ENCODE results near the gene MFSD1.

The MFSD1 gene

DNA sequence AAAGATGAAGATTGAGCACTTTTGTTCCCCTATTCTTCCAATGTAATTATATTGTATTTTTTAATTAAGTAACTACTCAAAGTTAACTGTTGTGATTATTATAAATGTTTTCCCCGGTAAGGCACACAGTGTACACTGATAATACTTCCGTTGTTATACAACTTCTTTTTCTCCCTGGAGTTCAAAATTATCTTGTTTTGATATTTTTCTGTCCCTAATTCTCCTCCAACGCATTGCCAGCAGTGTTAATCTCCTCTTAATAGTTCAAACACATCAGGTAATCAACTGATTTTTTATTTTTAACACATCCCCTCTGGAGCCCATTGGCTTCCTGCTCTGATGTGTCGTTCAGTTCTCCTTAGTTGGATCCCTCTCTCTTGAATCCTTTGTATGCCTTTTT lies 32.3 kb upstream of the MFSD1 start:
- Histone ChIP-seq H3K27ac (peak overlapping the region; percentile 13 to 30), H3K27me3 (no peaks in the 10 kb centered on the region), H3K9me3 (no peaks in the 10 kb centered on the region), H3K4me3 (no peak overlapping the region), H3K36me3 (no peaks in the 10 kb centered on the region), H3K4me1 (peaks cover 0 to 41% (median 17%) of the 10 kb centered on the region in 4 donors)
- TF ChIP-seq, protein P1, sequence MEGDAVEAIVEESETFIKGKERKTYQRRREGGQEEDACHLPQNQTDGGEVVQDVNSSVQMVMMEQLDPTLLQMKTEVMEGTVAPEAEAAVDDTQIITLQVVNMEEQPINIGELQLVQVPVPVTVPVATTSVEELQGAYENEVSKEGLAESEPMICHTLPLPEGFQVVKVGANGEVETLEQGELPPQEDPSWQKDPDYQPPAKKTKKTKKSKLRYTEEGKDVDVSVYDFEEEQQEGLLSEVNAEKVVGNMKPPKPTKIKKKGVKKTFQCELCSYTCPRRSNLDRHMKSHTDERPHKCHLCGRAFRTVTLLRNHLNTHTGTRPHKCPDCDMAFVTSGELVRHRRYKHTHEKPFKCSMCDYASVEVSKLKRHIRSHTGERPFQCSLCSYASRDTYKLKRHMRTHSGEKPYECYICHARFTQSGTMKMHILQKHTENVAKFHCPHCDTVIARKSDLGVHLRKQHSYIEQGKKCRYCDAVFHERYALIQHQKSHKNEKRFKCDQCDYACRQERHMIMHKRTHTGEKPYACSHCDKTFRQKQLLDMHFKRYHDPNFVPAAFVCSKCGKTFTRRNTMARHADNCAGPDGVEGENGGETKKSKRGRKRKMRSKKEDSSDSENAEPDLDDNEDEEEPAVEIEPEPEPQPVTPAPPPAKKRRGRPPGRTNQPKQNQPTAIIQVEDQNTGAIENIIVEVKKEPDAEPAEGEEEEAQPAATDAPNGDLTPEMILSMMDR (IDR thresholded peaks at IDR 0.05): no peak
- no peak for DNase-seq
- intact Hi-C loops (cut with DNase I; ENCODE audit: low total_unique reads): no loop called here

DNA sequence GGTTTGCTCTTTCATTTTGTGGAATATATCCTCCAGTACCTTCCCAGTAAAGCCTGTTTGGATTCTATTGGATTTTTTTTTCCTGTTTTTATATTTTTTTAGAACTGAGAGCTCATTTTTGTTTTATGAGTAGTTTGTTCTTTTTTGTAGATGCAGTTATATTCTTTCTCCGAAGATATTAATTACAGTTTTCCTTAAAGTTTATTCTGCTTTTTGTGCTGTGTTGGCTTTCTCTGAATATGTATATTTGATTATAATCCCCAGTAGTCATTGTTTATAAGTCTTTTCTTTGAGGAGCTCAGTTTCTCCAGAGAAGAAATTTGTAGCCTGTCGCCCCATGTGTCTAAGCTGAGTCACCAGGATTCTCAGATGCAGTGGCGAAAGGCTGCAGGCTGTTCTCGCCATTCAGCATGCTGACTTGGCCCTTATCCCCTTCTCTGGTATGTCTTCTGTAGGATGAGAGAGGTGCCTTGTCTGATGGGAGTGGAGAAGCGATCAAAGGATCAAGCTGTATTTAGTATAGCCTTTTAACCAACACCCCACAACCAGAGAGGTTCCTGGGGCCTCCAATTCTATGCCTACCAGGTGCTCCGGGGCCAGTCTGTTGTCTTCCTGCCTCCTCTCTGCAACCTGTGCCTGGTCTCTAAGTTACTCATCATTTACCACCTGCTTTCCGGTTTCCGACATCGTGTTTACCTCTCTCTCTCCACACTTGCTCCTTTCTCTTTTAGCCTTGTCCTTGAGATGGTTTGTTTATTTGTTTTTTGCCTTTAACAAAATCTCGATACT lies 31.7 kb upstream of the MFSD1 start:
- intact Hi-C loops (cut with DNase I; ENCODE audit: low total_unique reads): no loop called here
- TF ChIP-seq, protein P1 (IDR thresholded peaks at IDR 0.05): no peak
- peak overlapping the region; percentile 16 to 46 for H3K27ac ChIP-seq

DNA sequence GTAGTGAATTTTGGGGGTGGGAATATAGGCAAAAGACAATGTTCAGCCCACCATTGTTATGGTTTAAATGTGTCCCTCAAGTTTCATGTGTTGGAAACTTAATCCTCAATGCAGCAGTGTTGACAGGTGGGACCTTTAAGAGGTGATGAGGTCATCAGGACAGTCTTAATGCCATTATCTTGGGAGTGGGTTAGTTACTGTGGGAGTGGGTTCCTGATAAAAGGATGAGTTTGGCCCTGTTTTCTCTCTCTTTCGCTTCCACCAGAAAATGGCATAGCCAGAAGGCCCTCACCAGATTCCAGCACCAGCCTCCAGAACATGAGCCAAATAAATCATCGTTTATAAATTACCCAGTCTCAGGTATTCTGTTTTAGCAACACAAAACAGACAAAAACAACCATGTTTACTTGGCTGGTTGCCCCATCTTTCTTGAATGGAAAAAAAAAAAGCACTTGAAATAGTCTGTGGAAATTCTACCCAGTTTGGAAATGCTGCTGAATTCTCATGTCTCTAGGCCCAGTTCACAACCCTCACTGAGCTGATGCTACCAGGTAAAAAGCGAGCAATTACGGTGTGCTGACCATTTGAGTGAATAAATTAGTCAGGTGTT lies 31.0 kb upstream of the MFSD1 start:
- intact Hi-C loops (cut with DNase I; ENCODE audit: low total_unique reads): no loop called here
- no peaks in the 10 kb centered on the region for H3K9me3 ChIP-seq
- DNase-seq: no peak
- H3K4me3 ChIP-seq: no peak overlapping the region
- TF ChIP-seq, protein P1 (IDR thresholded peaks at IDR 0.05): no peak
- no peaks in the 10 kb centered on the region for H3K36me3 ChIP-seq
- no peaks in the 10 kb centered on the region for H3K27me3 ChIP-seq
- peak overlapping the region in 1 of 2 donors; percentile 46 for H3K27ac ChIP-seq
- H3K4me1 ChIP-seq: peaks cover 0 to 41% (median 17%) of the 10 kb centered on the region in 4 donors

More for the DNA sequence above, 31.7 kb upstream of the MFSD1 start:
- Histone ChIP-seq H3K27me3 (no peaks in the 10 kb centered on the region), H3K4me3 (no peak overlapping the region), H3K9me3 (no peaks in the 10 kb centered on the region), H3K36me3 (no peaks in the 10 kb centered on the region), H3K4me1 (peaks cover 0 to 41% (median 17%) of the 10 kb centered on the region in 4 donors)
- DNase-seq: no peak

DNA sequence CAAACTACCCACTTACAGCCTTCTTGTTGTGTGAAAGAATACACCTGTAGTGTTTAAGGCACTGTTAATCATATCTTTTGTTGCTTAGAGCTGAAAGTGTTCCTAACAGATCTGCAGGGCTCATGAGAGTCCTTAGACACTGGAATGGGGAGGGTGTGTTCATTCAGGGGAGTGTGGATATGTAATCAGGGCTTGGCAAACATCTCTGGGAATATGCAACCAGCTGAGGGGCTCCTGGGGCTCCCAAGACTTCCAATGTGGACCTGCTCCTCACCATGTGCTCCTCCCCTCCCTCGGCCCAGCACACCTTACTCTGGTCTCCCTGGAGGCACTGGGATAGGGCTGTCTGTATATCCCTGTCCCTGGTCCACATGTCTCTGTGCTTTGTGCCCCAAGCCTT lies 30.3 kb upstream of the MFSD1 start:
- intact Hi-C loops (cut with DNase I; ENCODE audit: low total_unique reads): no loop called here
- Histone ChIP-seq H3K4me3 (no peak overlapping the region), H3K27me3 (no peaks in the 10 kb centered on the region), H3K9me3 (no peaks in the 10 kb centered on the region), H3K36me3 (no peaks in the 10 kb centered on the region), H3K4me1 (peaks cover 0 to 41% (median 17%) of the 10 kb centered on the region in 4 donors), H3K27ac (no peak overlapping the region)
- DNase-seq: no peak
- TF ChIP-seq, protein P1 (IDR thresholded peaks at IDR 0.05): no peak

DNA sequence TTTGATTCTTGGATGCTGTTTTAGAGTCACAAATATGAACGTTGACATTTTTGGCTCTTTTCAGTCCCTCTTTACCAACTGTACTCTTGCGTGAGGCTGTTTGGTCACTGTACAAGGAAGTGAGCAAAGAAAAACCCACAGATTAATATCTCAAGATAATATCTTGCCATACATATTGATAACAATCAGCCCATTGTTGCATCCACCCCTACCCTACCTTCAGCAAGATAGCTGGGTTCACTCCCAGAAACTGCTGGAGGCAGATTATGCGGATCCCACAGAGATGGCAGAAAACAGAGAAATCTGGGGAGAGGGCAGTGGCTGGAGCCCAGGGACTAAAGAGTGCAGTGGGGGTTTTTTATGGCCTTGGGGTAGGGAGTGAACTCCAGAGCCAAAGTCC lies 29.9 kb upstream of the MFSD1 start:
- Histone ChIP-seq H3K27me3 (no peaks in the 10 kb centered on the region), H3K27ac (no peak overlapping the region), H3K4me3 (no peak overlapping the region), H3K4me1 (peaks cover 0 to 41% (median 17%) of the 10 kb centered on the region in 4 donors), H3K36me3 (no peaks in the 10 kb centered on the region), H3K9me3 (no peaks in the 10 kb centered on the region)
- no peak for DNase-seq
- intact Hi-C loops (cut with DNase I; ENCODE audit: low total_unique reads): no loop called here
- TF ChIP-seq, protein P1 (IDR thresholded peaks at IDR 0.05): no peak

All from tibial artery (tissue), 4 donors.